GM12891 (cell line): ENCODE measurements around the gene POLE2.
"Not testable (repeated sequence)": the region's sequence is repeated elsewhere in the genome, so short reads cannot be mapped to it uniquely, and the experiment has no call there.

Source experiments
- POLR2A ChIP-seq: IDR thresholded peaks from 2 replicates; pipeline ENCODE4 v1.6.1; 2011; ENCODE audit warnings: low read depth, low read length, control low read depth
- POLR2AphosphoS5 ChIP-seq: IDR thresholded peaks from 2 replicates; pipeline ENCODE4 v1.6.1; 2011; ENCODE audit warnings: low read depth, low read length, control low read depth
- POU2F2 ChIP-seq: IDR thresholded peaks from 2 replicates; pipeline ENCODE4 v1.6.1; 2011; ENCODE audit warnings: low read depth, mild to moderate bottlenecking, control low read depth, low read length, moderate library complexity
- SPI1 ChIP-seq: IDR thresholded peaks from 2 replicates; pipeline ENCODE4 v1.6.1; 2011; ENCODE audit warnings: low read depth, low read length, control low read depth
- TAF1 ChIP-seq: IDR thresholded peaks from 2 replicates; pipeline ENCODE4 v1.6.1; 2011; ENCODE audit warnings: low read depth, low read length, control low read depth

GRCh38 chr14:49735669-49736068 lies 47.7 kb upstream of the POLE2 start:
- not testable (repeated sequence) for TF ChIP-seq POLR2A, POLR2AphosphoS5, SPI1, POU2F2, TAF1
